Loucy (cell line): Measurements from ENCODE around the gene NINL.
"Not testable (repeated sequence)": the region's sequence is repeated elsewhere in the genome, so short reads cannot be mapped to it uniquely, and the experiment has no call there.

Experiments
- EZH2phosphoT487 ChIP-seq: fragments of 200-600 bp; IDR thresholded peaks from 2 replicates; pipeline ENCODE4 v1.6.1; 2018; ENCODE audit warnings: antibody characterized with exemption, mild to moderate bottlenecking, moderate library complexity, borderline replicate concordance
- TF ChIP-seq, protein P1 (sequence below): fragments of 200-600 bp; sonication (generic); conservative IDR thresholded peaks from 2 replicates; pipeline ENCODE4 v1.5.1; 2014; ENCODE audit warnings: mild to moderate bottlenecking, antibody characterized with exemption, low read length

DNA sequence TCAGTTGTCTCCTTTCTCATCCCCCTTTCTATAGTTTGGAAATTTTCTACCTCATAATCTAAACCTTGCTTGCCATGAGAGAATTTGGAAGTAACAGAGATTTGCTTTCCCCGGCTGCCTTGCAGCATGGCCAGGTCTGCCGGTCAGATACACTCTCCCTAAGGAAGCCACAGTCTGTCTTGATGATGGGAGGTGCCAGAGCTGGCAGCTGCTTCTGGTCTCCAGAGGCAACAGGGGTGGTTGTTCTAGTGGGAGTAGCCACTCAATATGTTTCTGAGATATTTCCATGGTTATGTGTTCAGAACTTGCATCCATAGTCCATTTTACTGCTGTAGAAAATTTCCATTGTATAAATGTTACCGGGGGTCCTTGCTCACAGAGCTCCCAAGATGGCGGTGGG, 5.4 kb upstream of the NINL start:
- TF ChIP-seq, protein P1, sequence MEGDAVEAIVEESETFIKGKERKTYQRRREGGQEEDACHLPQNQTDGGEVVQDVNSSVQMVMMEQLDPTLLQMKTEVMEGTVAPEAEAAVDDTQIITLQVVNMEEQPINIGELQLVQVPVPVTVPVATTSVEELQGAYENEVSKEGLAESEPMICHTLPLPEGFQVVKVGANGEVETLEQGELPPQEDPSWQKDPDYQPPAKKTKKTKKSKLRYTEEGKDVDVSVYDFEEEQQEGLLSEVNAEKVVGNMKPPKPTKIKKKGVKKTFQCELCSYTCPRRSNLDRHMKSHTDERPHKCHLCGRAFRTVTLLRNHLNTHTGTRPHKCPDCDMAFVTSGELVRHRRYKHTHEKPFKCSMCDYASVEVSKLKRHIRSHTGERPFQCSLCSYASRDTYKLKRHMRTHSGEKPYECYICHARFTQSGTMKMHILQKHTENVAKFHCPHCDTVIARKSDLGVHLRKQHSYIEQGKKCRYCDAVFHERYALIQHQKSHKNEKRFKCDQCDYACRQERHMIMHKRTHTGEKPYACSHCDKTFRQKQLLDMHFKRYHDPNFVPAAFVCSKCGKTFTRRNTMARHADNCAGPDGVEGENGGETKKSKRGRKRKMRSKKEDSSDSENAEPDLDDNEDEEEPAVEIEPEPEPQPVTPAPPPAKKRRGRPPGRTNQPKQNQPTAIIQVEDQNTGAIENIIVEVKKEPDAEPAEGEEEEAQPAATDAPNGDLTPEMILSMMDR = not testable (repeated sequence)
- TF ChIP-seq EZH2phosphoT487 = not testable (repeated sequence)
